NAMALWA (cell line): ENCODE data around the gene ZMIZ1.

Source experiments
- DNase-seq: peaks from one replicate; pipeline ENCODE4 v3.0.0-alpha.2; 2015; ENCODE audit warnings: low spot score

ZMIZ1 gene

DNA sequence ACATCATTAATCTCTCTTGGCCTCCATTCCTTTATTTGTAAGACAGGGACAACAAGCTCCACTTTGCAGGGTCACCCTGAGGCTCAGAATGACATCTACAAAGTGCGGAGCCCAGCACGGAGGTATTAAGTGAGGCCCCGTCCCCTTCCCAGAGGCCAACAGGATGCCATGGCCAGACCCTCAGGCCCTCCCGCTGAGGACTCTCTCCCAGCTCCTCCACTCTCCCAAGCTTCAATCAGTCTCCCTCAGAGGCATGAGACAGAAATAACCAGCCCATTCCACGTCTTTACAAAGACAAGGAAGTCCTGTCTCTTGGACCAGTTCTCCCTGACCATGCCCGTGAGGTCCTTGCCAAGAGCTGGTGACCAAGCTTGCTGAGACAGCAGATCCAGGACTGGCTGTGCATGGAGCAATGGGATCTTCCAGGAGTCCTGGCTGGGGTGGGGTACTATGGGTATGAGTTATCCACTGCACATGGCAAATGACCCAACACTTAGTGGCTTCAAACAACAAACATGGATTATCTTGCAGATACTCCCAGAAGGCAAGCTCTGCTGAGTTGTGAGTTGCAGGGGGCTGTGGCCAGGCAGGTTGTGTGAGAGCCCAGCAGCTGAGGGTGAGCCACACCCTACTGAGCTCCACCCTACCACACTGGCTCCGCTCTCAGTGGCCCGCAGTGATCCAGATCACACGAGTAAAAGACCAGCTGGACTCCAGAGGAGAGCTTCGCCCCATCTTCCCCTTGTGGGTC lies 274.2 kb downstream of the ZMIZ1 start:
- DNase-seq = no peak

DNA sequence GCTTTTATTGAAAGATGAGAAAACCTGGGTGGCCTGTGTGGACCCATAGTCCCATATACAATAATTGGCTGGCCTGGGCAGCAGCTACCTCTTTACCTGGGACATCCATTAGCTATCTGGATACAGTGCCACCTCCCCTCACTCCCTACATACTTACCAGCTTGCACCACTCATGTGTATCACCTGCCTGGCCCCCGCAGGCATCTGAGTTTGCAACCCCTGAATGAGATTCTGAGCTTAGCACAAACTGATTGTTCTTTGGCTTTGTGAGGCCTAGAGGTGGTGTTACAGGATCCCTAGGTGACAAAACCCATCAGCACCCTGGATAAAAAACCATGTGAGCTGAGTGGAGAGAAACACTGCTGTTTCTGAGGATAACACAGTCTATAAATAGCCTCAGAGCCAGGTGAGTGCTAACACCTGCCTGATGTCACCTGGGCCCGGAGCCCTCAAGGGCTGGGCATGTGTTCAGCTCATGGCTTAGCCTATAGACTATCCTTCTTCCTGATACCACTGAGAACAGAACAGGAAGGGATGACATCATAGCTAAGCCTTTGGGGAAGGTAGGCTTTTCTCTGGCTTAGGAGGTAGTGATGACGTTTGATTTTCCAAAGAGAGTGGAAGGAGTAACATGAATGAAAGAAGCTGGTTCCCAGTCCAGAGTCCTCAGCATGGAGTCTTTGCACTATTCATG lies 275.9 kb downstream of the ZMIZ1 start:
- DNase-seq = no peak

DNA sequence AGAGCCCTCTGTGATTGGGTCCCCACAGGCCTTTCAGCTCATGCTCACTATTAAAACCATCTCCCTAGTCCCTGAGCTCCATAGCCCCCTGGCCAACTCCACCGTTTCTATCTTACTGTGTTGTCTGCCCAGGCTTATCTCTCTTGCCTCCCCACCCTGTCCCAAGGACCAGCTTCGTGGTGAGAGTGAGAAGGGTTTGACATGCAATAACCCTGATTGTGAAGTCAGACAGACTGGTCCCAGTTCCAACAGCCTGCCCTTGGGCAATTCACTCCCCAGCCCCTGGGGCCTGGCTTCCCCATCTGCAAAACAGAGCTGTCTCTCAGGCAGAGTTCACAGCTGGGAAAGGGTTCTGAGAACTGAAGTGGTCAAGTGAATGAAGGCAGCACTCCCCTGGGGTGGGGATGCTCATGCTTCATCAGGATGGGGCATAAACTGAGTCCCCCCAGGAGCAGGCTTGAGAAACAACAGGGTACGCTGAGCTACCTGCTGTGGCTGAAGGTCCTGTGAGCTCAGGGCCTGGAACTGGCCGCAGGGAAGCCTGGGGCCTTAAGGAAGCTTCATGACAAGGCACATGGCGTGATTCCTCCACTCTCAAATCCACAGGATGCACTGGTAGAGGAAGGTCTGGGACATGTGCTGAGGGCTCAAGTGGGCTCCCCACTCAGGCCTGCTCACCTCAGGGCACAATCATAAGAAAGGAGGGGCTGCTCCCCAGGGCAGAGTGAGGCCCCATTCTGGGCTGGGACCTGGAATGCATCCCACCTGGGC lies 276.7 kb downstream of the ZMIZ1 start:
- DNase-seq = no peak

DNA sequence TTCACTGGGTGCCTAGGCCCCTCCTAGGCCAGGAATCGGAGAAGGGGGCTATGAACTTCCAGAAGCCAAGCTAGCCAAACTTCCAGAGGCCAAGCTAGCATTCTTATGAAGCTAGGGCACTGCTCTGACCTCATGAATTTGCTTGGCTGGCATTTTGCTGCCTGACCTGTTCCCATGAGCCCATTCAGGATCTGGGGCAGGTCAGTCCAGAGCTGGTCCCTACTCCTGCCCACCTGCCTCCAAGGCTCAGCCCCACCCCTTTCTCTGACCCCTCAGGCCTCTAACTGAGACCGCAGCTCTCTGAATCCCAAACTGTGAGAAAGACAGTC lies 277.2 kb downstream of the ZMIZ1 start:
- no peak for DNase-seq

DNA sequence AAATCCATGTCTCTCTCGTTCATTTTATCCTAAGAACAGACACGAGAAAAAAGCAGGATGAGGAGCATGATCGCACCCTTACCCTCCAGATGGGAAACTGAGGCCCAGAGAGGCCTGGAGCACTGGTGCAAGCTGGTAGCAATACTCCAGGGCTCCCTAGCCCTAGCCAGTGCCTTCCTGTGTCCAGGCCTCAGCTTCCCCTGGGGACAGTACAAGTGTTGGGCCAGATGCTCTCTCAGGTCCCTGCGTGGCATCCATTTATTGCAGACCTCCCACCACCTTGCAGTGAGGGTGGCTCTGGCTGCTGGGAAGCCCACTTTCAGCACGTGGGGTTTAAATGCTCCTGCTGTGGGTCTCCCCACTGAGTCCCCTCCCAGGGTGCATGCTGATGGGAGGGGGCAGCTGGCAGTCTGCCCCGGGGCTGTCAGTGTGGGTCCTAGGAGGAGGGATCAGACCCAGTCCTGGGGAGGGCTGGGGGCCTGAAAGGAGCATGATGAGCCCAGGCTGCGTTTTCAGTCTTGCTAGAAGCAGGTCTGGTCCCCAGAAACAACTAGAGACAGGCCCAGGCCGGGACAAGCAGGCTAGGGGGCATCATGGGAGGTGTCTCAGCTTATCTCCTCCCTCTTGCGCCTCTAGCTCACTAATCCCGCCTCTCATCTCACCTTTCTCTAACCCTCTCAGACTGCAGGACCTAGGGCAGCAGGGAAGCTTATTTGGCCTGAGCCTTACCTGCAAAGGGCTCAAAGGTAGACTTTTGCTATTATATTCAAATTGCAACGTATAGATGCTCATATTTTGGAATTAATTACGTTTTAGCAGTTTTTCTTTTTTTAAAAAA lies 277.8 kb downstream of the ZMIZ1 start:
- DNase-seq = no peak

DNA sequence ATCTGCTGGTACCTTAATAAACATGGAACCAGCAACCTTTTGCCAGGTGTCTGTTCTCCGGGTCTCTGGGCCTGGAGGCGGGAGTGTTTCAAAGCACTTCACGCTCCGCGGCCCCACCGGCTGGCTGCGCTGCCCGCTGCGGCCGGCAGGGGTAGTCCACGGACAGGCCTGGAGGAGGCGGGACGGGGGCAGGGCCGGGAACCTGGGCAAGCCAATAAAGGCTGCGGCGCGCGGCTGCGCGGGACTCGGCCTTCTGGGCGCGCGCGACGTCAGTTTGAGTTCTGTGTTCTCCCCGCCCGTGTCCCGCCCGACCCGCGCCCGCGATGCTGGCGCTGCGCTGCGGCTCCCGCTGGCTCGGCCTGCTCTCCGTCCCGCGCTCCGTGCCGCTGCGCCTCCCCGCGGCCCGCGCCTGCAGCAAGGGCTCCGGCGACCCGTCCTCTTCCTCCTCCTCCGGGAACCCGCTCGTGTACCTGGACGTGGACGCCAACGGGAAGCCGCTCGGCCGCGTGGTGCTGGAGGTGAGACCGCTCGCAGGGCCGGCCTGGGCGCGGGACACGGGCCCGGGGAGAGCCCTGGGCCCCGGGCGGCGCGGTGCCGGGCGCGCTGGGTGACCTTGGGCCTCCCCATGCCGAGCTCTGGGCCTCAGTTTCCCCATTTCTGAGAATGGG lies 278.6 kb downstream of the ZMIZ1 start, which contains the start of gene PPIF:
Gene PPIF, plus strand, starts transcription at position 244 of the 668 bp plus-strand sequence. Its CDS starts 80 bp downstream, at position 324.
- DNase-seq = peak; percentile 85

DNA sequence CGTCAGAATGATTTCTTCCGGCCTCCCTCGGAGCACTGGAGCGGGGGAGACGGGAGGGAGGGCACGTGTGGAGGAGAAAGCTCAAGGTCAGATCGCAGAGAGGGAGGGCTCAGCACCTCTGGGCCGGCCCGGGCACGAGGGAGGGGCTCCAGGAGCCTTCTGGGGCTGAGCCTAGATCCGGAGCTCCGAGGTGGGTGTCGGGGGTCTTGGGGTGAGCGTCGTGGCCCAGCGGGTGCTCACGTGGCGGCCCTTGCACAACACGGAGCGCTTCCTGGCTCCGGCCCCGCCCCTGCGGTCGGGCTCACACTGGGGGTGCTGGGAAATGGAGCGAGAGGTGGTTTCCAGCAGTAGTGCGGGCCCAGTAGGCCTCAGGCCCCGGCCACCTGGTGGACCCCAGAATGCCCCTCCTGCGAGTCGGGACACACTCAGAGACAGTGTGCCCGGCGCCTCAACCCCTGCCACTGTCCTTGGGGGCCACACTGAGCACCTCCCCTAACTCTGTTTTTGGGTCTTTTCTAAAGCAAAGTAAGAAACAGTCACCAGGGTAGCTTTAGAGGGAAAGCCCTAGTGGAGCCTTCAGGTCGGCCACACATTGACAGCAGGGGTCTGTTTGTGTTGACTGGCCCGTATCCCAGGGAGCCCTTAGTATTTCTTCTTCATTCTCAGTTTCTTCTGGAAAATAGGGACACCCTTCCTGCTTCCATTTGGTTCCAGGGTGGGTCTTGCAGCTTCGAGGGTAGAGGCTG lies 279.3 kb downstream of the ZMIZ1 start:
- DNase-seq = peak; percentile 56

DNA sequence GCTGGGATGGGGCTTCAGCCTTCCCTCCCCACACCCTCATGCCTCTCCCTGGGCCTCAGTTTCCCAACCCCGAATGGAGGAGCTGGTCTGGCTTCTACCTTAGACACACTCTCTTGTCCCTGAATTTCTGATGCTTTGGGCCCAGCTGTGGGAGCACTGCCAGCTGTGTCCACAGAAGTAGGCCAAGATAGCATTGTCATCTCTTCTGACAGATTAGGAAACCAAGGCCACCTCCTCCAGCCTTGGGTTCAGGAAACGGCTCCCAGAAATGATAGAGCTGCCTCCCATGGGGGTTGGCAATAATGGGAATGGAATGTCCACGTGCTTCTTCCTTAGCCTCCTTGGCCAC lies 279.8 kb downstream of the ZMIZ1 start:
- no peak for DNase-seq

DNA sequence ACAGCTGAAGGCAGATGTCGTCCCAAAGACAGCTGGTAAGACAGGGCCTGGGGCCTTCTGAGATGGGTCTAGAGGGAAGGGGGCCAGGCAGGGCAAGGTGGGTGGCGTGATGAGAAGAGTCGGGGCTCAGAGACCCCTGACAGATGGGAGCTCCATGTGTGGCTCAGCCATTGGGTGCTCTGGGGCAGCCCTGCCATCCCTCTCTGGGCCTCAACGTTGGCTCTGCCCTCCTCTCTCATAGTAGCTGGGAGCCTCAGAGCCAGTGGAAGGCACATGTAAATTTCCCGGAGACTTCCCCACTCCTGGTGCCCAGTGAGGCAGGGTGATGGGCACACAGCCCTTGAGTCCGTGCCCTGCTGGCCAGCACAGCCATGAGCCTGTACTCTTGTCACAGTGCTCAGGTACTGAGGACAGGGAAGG lies 280.3 kb downstream of the ZMIZ1 start:
- DNase-seq = no peak

DNA sequence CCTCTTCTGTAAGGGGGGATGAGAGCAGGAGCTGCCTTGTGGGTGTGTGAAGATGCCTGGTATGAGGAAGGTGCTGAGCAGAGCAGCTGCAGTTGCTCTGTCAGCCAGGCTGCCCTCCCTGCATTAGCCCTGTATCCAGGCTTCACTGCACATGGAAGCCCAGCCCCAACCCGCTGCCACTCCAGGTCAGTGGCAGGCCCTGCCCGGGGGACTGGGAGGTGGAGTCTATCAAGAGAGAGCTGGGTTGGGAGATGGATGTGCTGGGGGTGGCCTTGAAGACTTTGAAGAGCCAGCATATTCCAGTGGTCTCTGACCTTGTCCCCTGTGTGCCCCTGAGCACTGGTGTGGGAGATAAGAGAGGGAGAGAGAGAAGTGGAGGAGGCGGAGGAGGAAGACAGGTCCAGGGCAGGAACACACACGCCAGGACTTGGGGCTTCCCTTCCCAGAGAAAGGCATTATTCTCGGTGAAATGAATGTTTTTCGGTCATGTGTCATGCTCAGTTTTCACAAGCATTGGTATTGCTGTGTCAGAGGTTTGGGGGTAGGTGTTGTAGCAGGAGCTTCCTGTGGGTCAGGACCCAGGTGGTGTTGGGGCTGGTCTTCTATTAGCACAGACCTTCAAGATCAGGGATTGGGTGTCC lies 281.1 kb downstream of the ZMIZ1 start:
- no peak for DNase-seq

DNA sequence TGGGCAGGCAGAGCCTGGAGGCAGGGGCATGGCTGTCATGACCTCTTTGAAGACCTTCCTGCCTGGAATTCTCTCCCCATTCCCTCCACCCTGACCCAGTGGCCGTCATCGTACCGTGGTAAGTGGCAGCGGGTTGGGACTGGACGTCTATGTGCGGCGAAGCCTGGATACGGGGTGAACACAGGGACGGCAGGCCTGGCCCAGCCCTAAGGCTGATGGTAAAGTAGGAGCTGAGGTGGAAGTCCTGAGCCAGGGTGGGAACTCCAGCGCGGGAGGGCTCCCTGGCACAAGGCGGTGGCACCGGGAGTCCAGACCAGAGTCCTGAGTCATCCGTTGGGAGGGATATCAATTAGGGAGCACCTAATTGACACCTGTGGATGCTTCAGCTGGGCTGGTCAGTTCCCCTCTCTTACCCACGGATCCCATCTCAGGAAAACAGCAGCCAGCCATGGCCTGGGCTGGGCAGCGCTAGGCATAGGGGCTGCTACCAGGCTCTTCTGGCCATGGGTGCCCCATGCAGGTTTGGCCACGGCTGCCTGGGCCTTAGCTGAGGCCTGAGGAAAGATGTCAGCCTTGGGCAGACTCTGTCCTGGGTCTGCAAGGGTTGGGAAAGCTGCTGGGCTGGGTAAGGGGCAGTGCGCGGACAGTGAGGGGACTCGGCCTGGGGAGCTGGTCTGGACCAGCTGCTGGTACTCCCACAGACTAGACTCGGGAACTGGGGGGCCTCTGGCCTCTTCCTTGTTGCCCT lies 281.8 kb downstream of the ZMIZ1 start:
- DNase-seq = no peak

DNA sequence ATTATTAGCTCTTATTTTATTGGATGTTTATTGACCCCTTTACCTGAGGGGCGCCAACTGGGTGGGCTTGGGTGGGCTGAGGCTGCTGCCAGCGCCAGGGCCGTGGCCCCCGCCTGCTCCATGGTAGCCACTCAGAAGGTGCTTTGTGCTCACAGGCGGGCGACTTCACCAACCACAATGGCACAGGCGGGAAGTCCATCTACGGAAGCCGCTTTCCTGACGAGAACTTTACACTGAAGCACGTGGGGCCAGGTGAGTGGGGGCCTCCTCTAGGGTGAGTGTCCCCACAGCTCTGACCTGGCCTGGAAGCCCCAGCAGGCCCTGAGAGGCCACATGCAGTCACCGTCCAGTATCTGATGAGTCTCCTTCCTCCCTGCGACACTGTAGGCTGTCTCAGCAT lies 282.6 kb downstream of the ZMIZ1 start:
- no peak for DNase-seq

DNA sequence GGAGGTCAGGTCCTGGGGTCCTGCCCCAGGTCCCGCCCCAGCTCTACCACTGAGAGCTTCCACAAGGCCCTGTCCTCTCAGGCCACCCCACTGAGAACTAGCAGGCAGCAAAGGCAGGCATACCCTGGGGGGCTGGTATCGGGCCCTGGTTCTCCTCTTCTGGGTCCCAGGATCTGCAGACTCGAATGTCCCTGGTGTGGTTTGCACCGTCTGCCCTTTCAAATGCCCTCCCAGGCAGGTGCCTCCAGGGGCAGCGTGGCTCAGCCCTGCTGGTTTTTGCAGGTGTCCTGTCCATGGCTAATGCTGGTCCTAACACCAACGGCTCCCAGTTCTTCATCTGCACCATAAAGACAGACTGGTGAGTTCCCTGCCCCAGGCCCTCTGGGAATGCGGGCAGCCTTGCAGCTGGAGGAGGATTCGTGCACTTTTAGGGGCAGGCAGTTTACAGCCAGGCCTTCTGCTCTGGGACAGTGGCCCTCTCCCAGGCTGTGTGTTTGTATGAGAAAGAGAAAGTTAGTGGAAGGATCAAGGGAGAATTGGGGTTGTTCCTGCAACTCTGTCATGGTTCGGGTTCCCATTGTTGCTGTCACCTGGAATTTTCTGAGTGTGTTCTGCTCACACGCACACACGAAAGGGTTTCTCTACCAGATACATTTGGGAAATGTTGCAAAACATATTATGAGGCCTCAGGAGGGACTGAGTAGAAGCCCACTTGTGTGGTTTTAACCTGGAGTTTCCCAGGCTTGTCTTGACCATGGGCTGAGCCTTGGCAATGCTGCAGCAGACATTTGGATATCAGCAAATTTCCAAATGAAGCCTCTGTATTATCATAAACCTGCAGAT lies 283.5 kb downstream of the ZMIZ1 start:
- no peak for DNase-seq

DNA sequence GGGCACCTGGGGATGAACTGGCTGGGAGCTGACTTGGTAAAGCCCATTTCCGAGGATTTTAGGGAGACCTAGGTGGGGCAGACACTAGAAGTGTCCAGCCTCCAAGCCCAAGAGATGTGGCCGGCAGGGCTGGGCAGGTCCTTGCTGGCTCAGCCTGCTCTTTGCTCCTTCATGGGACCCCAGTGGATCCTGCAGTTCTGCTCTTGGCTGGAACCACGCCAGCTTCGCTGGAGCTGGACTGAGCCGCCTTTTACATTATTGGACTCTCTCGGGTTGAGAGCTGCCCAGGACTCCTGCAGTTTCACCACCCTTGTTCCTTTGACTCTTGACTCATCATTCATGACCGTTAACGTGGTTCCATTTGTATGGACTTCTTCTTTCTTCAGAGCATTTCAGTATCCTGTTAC lies 284.2 kb downstream of the ZMIZ1 start:
- no peak for DNase-seq

DNA sequence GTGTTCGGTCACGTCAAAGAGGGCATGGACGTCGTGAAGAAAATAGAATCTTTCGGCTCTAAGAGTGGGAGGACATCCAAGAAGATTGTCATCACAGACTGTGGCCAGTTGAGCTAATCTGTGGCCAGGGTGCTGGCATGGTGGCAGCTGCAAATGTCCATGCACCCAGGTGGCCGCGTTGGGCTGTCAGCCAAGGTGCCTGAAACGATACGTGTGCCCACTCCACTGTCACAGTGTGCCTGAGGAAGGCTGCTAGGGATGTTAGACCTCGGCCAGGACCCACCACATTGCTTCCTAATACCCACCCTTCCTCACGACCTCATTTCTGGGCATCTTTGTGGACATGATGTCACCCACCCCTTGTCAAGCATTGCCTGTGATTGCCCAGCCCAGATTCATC lies 285.0 kb downstream of the ZMIZ1 start:
- no peak for DNase-seq

DNA sequence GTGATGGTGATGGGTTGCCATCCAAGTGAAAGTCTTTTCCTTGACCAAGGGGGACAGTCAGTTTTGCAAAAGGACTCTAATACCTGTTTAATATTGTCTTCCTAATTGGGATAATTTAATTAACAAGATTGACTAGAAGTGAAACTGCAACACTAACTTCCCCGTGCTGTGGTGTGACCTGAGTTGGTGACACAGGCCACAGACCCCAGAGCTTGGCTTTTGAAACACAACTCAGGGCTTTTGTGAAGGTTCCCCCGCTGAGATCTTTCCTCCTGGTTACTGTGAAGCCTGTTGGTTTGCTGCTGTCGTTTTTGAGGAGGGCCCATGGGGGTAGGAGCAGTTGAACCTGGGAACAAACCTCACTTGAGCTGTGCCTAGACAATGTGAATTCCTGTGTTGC lies 285.4 kb downstream of the ZMIZ1 start:
- no peak for DNase-seq

DNA sequence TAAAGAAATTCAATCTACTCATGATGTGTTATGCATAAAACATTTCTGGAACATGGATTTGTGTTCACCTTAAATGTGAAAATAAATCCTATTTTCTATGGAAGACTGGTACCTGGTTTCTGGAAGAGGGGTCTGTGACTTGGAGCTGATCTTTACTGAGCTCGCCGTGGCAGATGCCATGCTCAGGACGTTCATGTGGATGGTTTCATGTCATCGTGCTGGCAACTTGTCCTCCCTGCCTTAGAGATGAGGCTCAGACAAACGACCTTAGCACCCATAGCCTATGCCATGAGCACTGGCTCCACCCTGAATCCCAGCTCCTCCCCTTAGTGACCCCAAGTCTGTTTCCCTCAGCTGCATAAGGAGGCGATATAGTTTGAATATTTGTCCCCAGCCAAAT lies 285.8 kb downstream of the ZMIZ1 start:
- no peak for DNase-seq

DNA sequence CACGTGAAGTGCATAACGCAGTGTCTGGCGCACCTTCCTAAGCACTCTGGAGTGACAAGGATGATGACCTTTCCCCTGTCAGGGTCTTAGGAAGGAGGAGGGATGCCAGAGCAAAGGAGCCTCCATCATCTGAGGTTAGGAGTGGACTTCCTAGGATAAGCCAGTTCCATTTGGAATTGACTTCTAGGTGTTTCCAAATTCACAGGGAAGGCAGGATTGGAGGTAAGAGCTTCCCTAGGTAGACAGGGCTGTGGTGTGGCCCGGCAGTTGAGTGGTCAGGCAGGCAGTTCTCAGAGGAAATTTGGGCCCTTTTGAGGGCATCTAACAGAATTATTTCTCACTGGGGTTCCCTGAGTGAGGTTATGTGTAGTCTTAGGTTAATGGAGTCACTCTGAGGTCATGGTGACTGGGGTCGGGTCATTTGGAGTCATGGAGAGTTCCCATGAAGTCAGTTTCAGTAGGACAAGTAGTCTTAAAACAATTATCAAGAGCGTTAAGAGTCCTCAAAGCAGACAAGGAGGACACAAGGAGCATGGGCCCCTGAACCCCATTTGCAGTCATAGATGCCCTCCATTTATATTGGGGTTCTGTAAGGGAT lies 286.8 kb downstream of the ZMIZ1 start:
- DNase-seq = no peak
